H1 (cell line): ENCODE data around the gene LRP1. TPM values are rescaled to one million over a fixed set of nuclear protein-coding genes. Genes with fewer than 3 reads are reported as not detected.

Source experiments
- CTCF ChIA-PET: fragments of 300-600 bp; sonication (Branson Sonifier 250); formaldehyde crosslinking; loops from one replicate; lab custom pipeline; 2021; ENCODE audit not compliant: partially characterized antibody; lab: Charles Lee
- POLR2A ChIA-PET: fragments of 300-600 bp; sonication (Branson Sonifier 250); formaldehyde crosslinking; loops from one replicate; lab custom pipeline; 2021; ENCODE audit warnings: inconsistent platforms; ENCODE audit not compliant: partially characterized antibody; lab: Charles Lee
- DNase-seq, 2 experiments: peaks; one replicate each; pipeline versions ENCODE4 v3.0.0 to v3.0.0-alpha.2; 2010 to 2022; ENCODE audit warnings: low spot score in 2 of 2, low read depth in 1 of 2, mixed read lengths in 1 of 2
- FAIRE-seq: peaks from 2 replicates; lab custom pipeline; 2011; peaks lifted over from hg19 to GRCh38; lab: Jason Lieb, UNC
- H2AFZ ChIP-seq: 2 replicates; pipeline ENCODE4 v1.8.1; 2012; ENCODE audit warnings: low read length, inconsistent platforms
- H2AK5ac ChIP-seq: 2 replicates; pipeline ENCODE4 v1.6.1; 2013; ENCODE audit warnings: low read depth, low read length
- H2BK120ac ChIP-seq: replicated peaks from 2 replicates; pipeline ENCODE3; 2013; ENCODE audit warnings: low read depth, low read length, inconsistent platforms
- H2BK12ac ChIP-seq: 2 replicates; pipeline ENCODE4 v1.6.1; 2013; ENCODE audit warnings: low read depth, low read length
- H2BK15ac ChIP-seq: 2 replicates; pipeline ENCODE4 v1.6.1; 2013; ENCODE audit warnings: low read length
- H2BK20ac ChIP-seq: 2 replicates; pipeline ENCODE4 v1.6.1; 2013; ENCODE audit warnings: low read length
- H2BK5ac ChIP-seq: 2 replicates; pipeline ENCODE4 v1.6.1; 2013; ENCODE audit warnings: low read depth, low read length
- H3K14ac ChIP-seq: 2 replicates; pipeline ENCODE4 v1.6.1; 2013; ENCODE audit warnings: inconsistent platforms; ENCODE audit not compliant: insufficient read length
- H3K18ac ChIP-seq: 2 replicates; pipeline ENCODE4 v1.6.1; 2013; ENCODE audit warnings: low read length; ENCODE audit errors: extremely low read depth
- H3K23ac ChIP-seq: 2 replicates; pipeline ENCODE4 v1.6.1; 2013; ENCODE audit warnings: inconsistent platforms; ENCODE audit not compliant: insufficient read length
- H3K23me2 ChIP-seq: 2 replicates; pipeline ENCODE4 v1.6.1; 2013; ENCODE audit warnings: low read depth, low read length
- H3K27ac ChIP-seq: 2 replicates; pipeline ENCODE4 v1.6.1; 2011; ENCODE audit warnings: low read depth, low read length, inconsistent platforms
- H3K27me3 ChIP-seq, 4 experiments: replicated peaks in 1 of 4; 1 replicate in 1 of 4; 2 replicates in 3 of 4; pipeline versions ENCODE4 v1.6.1 to v1.8.1; 2011 to 2013; ENCODE audit warnings: low read length in 3 of 4, mild to moderate bottlenecking in 3 of 4, inconsistent platforms in 2 of 4, mixed read lengths in 2 of 4, moderate library complexity in 1 of 4; ENCODE audit not compliant: control insufficient read depth in 3 of 4, insufficient read depth in 3 of 4; ENCODE audit errors: extremely low read depth in 1 of 4
- H3K36me3 ChIP-seq, 4 experiments: 2 replicates each; pipeline versions ENCODE4 v1.6.1 to v1.8.1; 2011 to 2013; ENCODE audit warnings: mild to moderate bottlenecking in 4 of 4, low read length in 3 of 4, moderate library complexity in 2 of 4, control low read depth in 1 of 4, inconsistent platforms in 1 of 4; ENCODE audit not compliant: insufficient read depth in 4 of 4, control insufficient read depth in 2 of 4
- H3K4ac ChIP-seq: replicated peaks from 2 replicates; pipeline ENCODE3; 2013; ENCODE audit warnings: low read length, low read depth, mixed read lengths, inconsistent platforms; ENCODE audit not compliant: insufficient read length
- H3K4me1 ChIP-seq, 4 experiments: replicated peaks in 1 of 4; 1 replicate in 1 of 4; 2 replicates in 3 of 4; pipeline versions ENCODE4 v1.6.1 to v1.8.1; 2011 to 2013; ENCODE audit warnings: low read length in 3 of 4, inconsistent platforms in 2 of 4, mixed read lengths in 1 of 4; ENCODE audit not compliant: insufficient read depth in 4 of 4, control insufficient read depth in 3 of 4
- H3K4me2 ChIP-seq, 2 experiments: 2 replicates each; pipeline versions ENCODE4 v1.6.1 to v1.8.1; 2011 to 2013; ENCODE audit warnings: low read depth in 2 of 2, low read length in 2 of 2, control low read depth in 1 of 2, inconsistent platforms in 1 of 2, mild to moderate bottlenecking in 1 of 2; ENCODE audit not compliant: insufficient read depth in 1 of 2
- H3K4me3 ChIP-seq, 4 experiments: fragments of 200-600, 300-600 bp in 1 of 4; sonication (generic), shearing (Covaris generic), sonication (Bioruptor Twin) in 1 of 4; 2 replicates each; pipeline versions ENCODE4 v1.5.1 to v1.8.1; 2011 to 2016; ENCODE audit warnings: low read length in 4 of 4, low read depth in 3 of 4, control low read depth in 2 of 4, inconsistent platforms in 2 of 4, mild to moderate bottlenecking in 2 of 4, mixed read lengths in 1 of 4, moderate library complexity in 1 of 4; ENCODE audit not compliant: insufficient read depth in 2 of 4; ENCODE audit errors: extremely low read depth in 1 of 4
- H3K56ac ChIP-seq: replicated peaks from 2 replicates; pipeline ENCODE3; 2013; ENCODE audit warnings: low read depth, mild to moderate bottlenecking, mixed read lengths, low read length, inconsistent platforms; ENCODE audit not compliant: insufficient read length
- H3K79me1 ChIP-seq: 2 replicates; pipeline ENCODE4 v1.6.1; 2013; ENCODE audit warnings: low read depth, low read length, control low read depth
- H3K79me2 ChIP-seq, 2 experiments: 2 replicates each; pipeline versions ENCODE4 v1.6.1 to v1.8.1; 2012 to 2013; ENCODE audit warnings: low read length in 2 of 2, mild to moderate bottlenecking in 2 of 2, inconsistent platforms in 1 of 2; ENCODE audit not compliant: insufficient read depth in 2 of 2, control insufficient read depth in 1 of 2
- H3K9ac ChIP-seq, 4 experiments: replicated peaks in 1 of 4; 1 replicate in 1 of 4; 2 replicates in 3 of 4; pipeline versions ENCODE4 v1.6.1 to v1.8.1; 2011 to 2013; ENCODE audit warnings: low read depth in 3 of 4, low read length in 3 of 4, control low read depth in 2 of 4, mild to moderate bottlenecking in 2 of 4, moderate library complexity in 2 of 4, inconsistent platforms in 1 of 4; ENCODE audit errors: extremely low read depth in 1 of 4
- H3K9me3 ChIP-seq, 2 experiments: 2 replicates each; pipeline versions ENCODE4 v1.6.1 to v1.8.1; 2012 to 2013; ENCODE audit warnings: mild to moderate bottlenecking in 2 of 2, moderate library complexity in 2 of 2, control low read depth in 1 of 2, inconsistent platforms in 1 of 2, low read depth in 1 of 2, low read length in 1 of 2, mixed read lengths in 1 of 2; ENCODE audit not compliant: insufficient read depth in 2 of 2
- H4K20me1 ChIP-seq, 2 experiments: replicated peaks in 1 of 2; 2 replicates each; pipeline versions ENCODE3 to v1.8.1; 2011 to 2013; ENCODE audit warnings: inconsistent platforms in 2 of 2, low read length in 2 of 2, mild to moderate bottlenecking in 1 of 2; ENCODE audit not compliant: insufficient read depth in 2 of 2, control insufficient read depth in 1 of 2
- H4K5ac ChIP-seq: 2 replicates; pipeline ENCODE4 v1.6.1; 2013; ENCODE audit warnings: low read length, low read depth, mixed read lengths, inconsistent platforms; ENCODE audit not compliant: insufficient read length
- H4K8ac ChIP-seq: 2 replicates; pipeline ENCODE4 v1.8.0; 2013; ENCODE audit warnings: mild to moderate bottlenecking, moderate library complexity, low read length, inconsistent platforms; ENCODE audit not compliant: insufficient read depth; ENCODE audit errors: extremely low read depth
- H4K91ac ChIP-seq: replicated peaks from 2 replicates; pipeline ENCODE3; 2013; ENCODE audit warnings: low read length, mixed read lengths, inconsistent platforms; ENCODE audit not compliant: insufficient read length
- BACH1 ChIP-seq: IDR thresholded peaks from 2 replicates; pipeline ENCODE4 v1.6.1; 2012; ENCODE audit warnings: low read length, improper control_type of control experiment
- POLR2A ChIP-seq, 2 experiments: IDR thresholded peaks; 1 replicate in 1 of 2; 2 replicates in 1 of 2; pipeline ENCODE4 v1.6.1; 2011; ENCODE audit warnings: low read depth in 2 of 2, low read length in 2 of 2, mild to moderate bottlenecking in 2 of 2; ENCODE audit errors: control extremely low read depth in 1 of 2
- POLR2AphosphoS5 ChIP-seq: IDR thresholded peaks from 2 replicates; pipeline ENCODE4 v1.6.1; 2011; ENCODE audit warnings: low read depth, low read length
- SUZ12 ChIP-seq: fragments of 200-600 bp; sonication (generic); IDR thresholded peaks from 2 replicates; pipeline ENCODE4 v1.6.1; 2012; ENCODE audit warnings: mild to moderate bottlenecking, inconsistent platforms, low read length, moderate library complexity, mixed read lengths
- WGBS, 2 experiments: shearing (Covaris generic) in 1 of 2; methylation state at CpG; one replicate each; pipeline versions ENCODE4 v1.1.6 to v1.1.7; 2013 to 2015; ENCODE audit warnings: low lambda C conversion rate in 2 of 2, mixed read lengths in 2 of 2, inconsistent platforms in 1 of 2, low coverage in 1 of 2, missing lambda C conversion rate in 1 of 2; ENCODE audit not compliant: insufficient replicate concordance in 2 of 2, insufficient coverage in 1 of 2, insufficient read length in 1 of 2; ENCODE audit errors: extremely low coverage in 1 of 2, missing lambda C conversion rate in 1 of 2; 5-methylcytosine and 5-hydroxymethylcytosine counted together
- polyA plus RNA-seq, 7 experiments: library from polyadenylated mRNA; depleted of rRNA in 3 of 7; stranded (reverse) in 5 of 7; unstranded in 2 of 7; fragments of >200 nt in 5 of 7; fragments of 200-250 nt in 2 of 7; gene quantifications; 1 replicate in 5 of 7; 2 replicates in 1 of 7; 4 replicates in 1 of 7; pipeline versions ENCODE4 v1.2.1 to v1.2.3, GENCODE V29; 2011 to 2013; ENCODE audit warnings: missing spikeins in 2 of 7, mixed read lengths in 2 of 7
- total RNA-seq: library from RNA; stranded (reverse); fragmentation: NEBNext Ultra II Directional; extraction: Animal tissue kit (Norgen Biotek cat#: 25700); gene quantifications from 2 replicates; pipeline ENCODE4 v1.2.1, GENCODE V29; 2021
- TF ChIP-seq, protein P1 (sequence below): IDR thresholded peaks from 2 replicates; pipeline ENCODE4 v1.6.1; 2012; ENCODE audit warnings: inconsistent platforms

The LRP1 gene
- total and polyA plus RNA-seq, 2 of the 8 experiments (the other 6 are each of a cell fraction or from before 2014, with no cell fraction given): 35.3 to 92.5 TPM

- Histone ChIP-seq H3K23ac (no peak overlapping the region), H4K5ac (no peak overlapping the region), H4K8ac (peak overlapping the region; percentile 81), H3K79me1 (peaks cover 2% of the 10 kb centered on the region), H2AK5ac (no peak overlapping the region), H3K18ac (no peak overlapping the region), H3K56ac (no peak overlapping the region), H4K91ac (no peak overlapping the region), H3K4ac (no peak overlapping the region), H2BK12ac (no peak overlapping the region), H2BK120ac (no peak overlapping the region), H3K14ac (no peak overlapping the region), H4K20me1 (peaks cover 25 to 43% of the 10 kb centered on the region in 2 experiments), H2BK5ac (no peak overlapping the region), H3K4me2 (peak overlapping the region; percentile 45 to 89; a peak in 2 of 4 replicates), H2BK15ac (no peak overlapping the region), H3K27ac (no peak overlapping the region), H2BK20ac (no peak overlapping the region), H3K36me3 (peaks cover 25 to 33% (median 31%) of the 10 kb centered on the region in 4 experiments), H3K79me2 (peaks cover 0 to 1% of the 10 kb centered on the region in 2 experiments; a peak in 1 of 4 replicates), H3K4me3 (peak overlapping the region in 1 of 4 experiments; percentile 10; a peak in 3 of 8 replicates), H3K9ac (no peak overlapping the region), H3K23me2 (peaks cover 26% of the 10 kb centered on the region), H3K9me3 (no peaks in the 10 kb centered on the region), H3K4me1 (peaks cover 6 to 59% (median 37%) of the 10 kb centered on the region in 4 experiments), H2AFZ (no peak overlapping the region)
- CTCF ChIA-PET: interaction anchor here (0.9 to 27.9 kb wide), 6 partner anchors 9 to 220 kb away, joined by 3 to 726 read pairs (median 115); partner anchors contain the start of genes GLI1, INHBE, NXPH4 and SHMT2
- 18% methylated on average over 34 of the region's 40 CpGs; no CpG with 5 or more reads in 1 of the 2 experiments for WGBS, 2 experiments
- peak in 1 of 2 experiments; percentile 86 for DNase-seq
- POLR2A ChIA-PET: interaction anchor here (1.2 to 23.7 kb wide), 16 partner anchors 5 to 283 kb away, joined by 3 to 852 read pairs (median 5); partner anchors contain the start of genes DDIT3, GLI1, INHBE and LRP1
- no peak for FAIRE-seq
- TF ChIP-seq SUZ12 (peak; percentile 44), BACH1 (no peak), POLR2AphosphoS5 (0 out of 2 replicates have a peak, but pooled peaks have one; percentile 53), POLR2A (IDR thresholded peaks at IDR 0.05; ENCODE audit: control extremely low read depth in 1 of 2, low read depth in 2 of 2, low read length in 2 of 2) (peak in 1 of 2 experiments; percentile 71; a peak in 2 of 3 replicates)
- TF ChIP-seq, protein P1, sequence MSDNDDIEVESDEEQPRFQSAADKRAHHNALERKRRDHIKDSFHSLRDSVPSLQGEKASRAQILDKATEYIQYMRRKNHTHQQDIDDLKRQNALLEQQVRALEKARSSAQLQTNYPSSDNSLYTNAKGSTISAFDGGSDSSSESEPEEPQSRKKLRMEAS: 0 out of 2 replicates have a peak, but pooled peaks have one; percentile 37
- TF ChIP-seq, all 59 proteins: peak for 4
- H3K27me3 ChIP-seq: peaks cover 47 to 66% (median 59%) of the 10 kb centered on the region in 4 experiments
These were observed 108.1 kb downstream of the LRP1 start for GRCh38 chr12:57236201-57236924.
